ENCODE data around the gene SOS2.

GRCh38 chr14:50121486-50121885 is 109.9 kb downstream of the SOS2 start:
- TF ChIP-seq, protein P1, sequence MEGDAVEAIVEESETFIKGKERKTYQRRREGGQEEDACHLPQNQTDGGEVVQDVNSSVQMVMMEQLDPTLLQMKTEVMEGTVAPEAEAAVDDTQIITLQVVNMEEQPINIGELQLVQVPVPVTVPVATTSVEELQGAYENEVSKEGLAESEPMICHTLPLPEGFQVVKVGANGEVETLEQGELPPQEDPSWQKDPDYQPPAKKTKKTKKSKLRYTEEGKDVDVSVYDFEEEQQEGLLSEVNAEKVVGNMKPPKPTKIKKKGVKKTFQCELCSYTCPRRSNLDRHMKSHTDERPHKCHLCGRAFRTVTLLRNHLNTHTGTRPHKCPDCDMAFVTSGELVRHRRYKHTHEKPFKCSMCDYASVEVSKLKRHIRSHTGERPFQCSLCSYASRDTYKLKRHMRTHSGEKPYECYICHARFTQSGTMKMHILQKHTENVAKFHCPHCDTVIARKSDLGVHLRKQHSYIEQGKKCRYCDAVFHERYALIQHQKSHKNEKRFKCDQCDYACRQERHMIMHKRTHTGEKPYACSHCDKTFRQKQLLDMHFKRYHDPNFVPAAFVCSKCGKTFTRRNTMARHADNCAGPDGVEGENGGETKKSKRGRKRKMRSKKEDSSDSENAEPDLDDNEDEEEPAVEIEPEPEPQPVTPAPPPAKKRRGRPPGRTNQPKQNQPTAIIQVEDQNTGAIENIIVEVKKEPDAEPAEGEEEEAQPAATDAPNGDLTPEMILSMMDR (IDR thresholded peaks at IDR 0.05): no peak
- no peak for TF ChIP-seq EZH2 (IDR thresholded peaks at IDR 0.05; ENCODE audit: borderline replicate concordance, insufficient read depth, low read depth, low read length, poor library complexity, severe bottlenecking)
